NCI-H146 treated with DMSO at 0.1 percent for 48 hours (cell line): Measurements from ENCODE around the gene GPC4.
"Not testable (repeated sequence)": the region's sequence is repeated elsewhere in the genome, so short reads cannot be mapped to it uniquely, and the experiment has no call there.

Source experiments
- DNase-seq: peaks from one replicate; lab custom pipeline; 2025; ENCODE audit not compliant: unreplicated experiment; lab: John Stamatoyannopoulos, UW

GPC4 gene

GRCh38 chrX:133369065-133369464 is 46.2 kb downstream of the GPC4 start:
- DNase-seq: no peak

DNA sequence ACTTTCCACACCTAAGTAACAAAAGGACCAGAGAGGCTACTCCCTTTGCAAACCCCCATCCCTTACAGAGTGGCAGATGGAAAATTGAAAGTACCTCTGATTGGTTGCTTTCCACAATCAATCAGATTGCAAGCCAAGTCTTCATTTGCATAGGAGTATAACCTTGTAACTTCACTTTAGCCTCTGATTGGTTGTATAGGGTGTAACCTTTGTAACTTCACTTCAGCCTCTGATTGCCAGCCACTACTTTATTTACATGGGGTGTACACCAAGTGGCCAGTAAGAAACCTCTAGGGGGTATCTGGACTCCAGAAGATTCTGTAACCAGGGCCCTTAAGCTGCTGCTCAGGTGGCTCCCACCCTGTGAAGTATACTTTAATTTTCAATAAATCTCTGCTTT is 48.6 kb downstream of the GPC4 start:
- DNase-seq: no peak

- DNase-seq: no peak
These were observed 49.2 kb downstream of the GPC4 start for GRCh38 chrX:133365871-133366611.

DNA sequence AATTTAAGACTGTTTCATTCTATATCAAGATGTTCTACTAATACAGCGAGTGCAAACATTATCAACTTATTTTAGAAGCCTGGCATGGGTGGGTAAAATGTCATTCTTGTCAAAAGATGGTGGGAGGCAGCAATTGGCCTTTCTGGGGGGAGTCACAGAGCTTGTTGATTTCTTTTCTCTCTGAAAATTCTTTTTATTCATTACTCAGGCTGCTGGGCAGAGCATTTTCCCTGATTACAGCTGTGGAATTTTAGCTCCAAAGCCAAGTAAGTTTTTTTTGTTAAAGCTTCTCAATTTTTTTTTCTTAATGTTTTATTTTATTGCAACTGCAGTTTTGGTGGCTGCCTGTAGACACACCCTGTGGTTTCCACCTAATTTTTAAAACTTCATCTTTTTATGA is 50.4 kb downstream of the GPC4 start:
- no peak for DNase-seq

DNA sequence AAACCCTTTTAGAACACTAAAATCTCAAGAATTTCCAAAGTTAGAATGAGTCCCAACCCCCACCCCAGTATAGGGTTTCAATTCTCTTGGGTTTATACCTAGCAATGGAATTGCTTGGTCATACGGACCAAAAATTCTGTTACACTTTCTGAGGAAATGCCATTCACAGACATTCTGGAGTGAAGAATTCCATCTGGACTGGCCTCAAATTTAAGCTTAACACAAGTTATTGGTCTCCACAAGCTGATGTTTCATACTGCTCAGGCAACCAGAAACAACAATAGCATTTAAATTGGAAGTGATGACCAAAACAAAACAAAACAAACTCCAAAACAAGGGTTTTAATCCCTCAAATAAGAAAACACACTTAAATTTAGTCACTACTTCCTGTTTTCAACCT is 51.1 kb downstream of the GPC4 start:
- DNase-seq: no peak

DNA sequence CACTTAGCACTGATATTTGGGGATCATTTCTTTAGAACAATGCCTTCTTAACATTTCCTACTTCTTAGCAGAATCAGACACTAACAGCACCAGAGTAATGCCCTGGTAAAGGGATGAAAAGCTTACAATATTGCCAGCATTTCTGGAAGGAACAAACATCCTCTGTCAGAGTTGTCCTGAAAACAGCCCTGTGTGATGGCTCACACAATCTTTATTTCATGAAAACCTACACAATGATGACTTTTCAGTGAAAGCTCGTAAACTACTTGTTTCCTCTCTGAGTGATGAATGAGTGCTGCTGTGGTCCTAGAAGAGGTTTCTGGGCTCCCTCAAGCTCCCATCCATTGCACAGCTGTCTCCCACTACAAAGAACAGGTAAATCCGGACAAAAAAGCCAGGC is 52.8 kb downstream of the GPC4 start:
- DNase-seq: no peak

GRCh38 chrX:133359466-133359865 is 55.8 kb downstream of the GPC4 start:
- DNase-seq: no peak

DNA sequence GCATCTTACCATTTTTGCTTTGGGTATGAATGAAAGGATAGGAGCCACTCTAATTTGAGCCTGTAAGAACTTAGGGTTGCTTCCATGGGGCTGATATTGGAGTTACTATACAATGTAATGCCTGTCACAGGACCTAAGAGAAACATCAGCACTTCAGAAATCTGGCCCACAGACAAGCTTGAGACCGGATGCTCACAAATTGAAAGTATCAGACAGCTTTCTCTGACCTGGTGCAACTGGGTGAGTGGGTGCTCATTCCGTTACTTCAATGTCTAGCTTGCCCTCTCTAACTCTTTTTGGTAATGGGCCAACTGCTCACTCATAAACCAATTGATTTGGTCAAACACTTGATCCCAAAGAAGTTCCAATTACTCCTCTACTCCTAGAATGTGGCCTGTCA is 62.1 kb downstream of the GPC4 start:
- no peak for DNase-seq

- no peak for DNase-seq
These were observed 64.5 kb downstream of the GPC4 start for GRCh38 chrX:133350751-133351150.

DNA sequence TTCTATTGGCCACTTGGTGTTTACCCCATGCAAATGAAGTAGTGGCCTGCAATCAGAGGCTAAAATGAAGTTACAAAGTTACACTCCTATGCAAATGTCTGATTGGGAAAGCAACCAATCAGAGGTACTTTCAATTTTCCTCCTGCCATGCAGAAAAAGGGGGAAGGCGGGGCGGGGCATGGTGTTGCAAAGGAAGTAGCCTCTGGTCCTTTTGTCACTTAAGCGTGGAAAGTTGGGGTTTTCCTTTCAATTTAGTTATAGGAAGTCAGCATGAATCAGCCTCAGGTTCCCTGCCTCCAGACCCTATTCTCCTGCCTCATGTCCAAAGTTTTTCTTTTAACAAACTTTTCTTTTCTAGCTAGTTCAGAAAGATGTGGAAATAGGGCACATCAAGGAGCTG is 69.3 kb downstream of the GPC4 start:
- DNase-seq: no peak

DNA sequence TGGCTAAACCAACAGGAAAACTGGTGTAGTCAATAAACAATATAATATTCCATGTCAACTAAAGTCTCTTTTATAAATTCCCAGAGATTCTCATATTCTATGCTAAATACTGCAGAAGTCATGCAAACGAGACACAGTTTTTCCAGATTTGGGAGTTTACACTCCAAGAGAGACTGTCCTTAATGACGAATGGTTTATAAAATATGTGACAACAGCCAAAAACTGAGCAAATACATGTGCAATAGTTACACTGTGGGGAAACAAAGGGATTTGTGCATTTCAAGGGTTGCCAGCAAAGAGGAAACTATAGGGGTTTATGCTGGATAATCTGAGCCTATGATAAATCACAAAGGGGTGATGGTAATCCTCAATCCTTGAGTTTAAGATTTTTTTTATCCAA is 75.7 kb downstream of the GPC4 start:
- DNase-seq: no peak

DNA sequence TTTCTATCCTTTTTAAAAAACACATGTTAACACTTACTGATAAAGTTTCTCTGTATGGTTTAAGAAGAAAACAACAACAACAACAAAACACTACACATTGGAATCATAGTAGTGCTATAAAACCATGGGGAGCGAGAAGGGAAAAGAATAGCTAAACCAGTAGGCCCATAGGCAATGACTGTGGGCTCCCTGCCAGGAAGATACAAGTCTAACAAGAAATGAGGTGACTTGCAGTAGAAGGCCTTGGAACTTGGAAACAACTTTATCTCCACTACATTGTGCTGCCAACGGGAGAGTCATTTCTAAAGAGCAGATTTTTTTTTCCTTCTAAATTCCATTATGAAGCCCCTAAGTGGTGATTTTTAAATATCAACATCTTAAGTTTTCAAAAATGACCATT is 78.0 kb downstream of the GPC4 start:
- no peak for DNase-seq

- DNase-seq: no peak
These were observed 80.3 kb downstream of the GPC4 start for GRCh38 chrX:133335027-133335426.

- DNase-seq: no peak
These were observed 82.0 kb downstream of the GPC4 start for GRCh38 chrX:133333154-133333750.

DNA sequence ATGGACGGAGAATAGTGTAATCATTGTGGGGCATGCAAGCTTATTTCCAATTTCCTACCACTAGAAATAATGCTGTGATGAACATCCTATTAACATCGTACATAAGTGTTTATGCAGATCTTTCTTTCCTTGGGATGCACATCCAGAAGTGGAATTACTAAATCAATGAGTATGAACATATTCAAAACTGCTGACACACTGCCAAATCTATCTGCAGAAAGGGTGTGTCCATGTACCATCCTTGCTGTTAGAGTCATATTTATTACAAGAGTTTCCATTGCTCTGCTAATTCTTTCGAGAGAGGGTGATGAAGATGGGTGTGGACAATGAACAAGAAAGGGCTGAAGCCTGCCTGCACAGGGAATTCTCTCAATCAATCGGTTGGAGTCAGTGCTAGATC is 82.6 kb downstream of the GPC4 start:
- no peak for DNase-seq

GRCh38 chrX:133330956-133331355 is 84.3 kb downstream of the GPC4 start:
- DNase-seq: no peak

DNA sequence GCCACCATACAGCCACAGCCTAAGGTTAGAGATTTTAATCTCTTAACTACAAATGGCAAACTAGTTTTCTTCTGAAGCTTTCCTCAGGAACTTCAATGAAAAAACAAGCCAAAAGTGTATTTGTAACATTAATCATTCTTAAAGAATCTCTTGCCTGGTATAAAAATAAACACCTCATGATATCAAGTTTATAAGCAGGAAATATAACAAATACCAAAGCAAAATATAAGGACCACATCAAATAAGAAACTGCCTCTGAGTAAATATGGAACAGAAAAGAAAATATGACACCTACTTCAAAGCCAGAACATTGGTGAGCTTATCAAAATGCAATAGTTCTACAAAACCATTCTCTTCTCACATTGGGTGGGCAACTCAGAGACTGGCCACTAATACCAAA is 89.9 kb downstream of the GPC4 start:
- no peak for DNase-seq

GRCh38 chrX:133323431-133323830 is 91.9 kb downstream of the GPC4 start:
- no peak for DNase-seq

DNA sequence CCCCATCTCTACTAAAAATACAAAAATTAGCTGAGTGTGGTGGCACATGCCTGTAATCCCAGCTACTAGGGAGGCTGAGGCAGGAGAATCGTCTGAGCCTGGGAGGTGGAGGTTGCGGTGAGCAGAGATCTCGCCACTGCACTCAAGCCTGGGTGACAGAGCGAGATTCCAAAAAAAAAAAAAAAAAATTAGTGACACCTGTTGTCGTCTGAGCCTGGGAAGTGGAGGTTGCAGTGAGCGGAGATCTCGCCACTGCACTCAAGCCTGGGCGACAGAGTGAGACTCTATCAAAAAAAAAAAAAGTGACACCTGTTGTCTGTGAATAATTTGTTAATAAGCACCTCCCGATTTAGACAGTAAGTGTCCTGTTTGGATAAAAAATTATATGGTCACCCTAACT is 93.0 kb downstream of the GPC4 start:
- DNase-seq: not testable (repeated sequence)

DNA sequence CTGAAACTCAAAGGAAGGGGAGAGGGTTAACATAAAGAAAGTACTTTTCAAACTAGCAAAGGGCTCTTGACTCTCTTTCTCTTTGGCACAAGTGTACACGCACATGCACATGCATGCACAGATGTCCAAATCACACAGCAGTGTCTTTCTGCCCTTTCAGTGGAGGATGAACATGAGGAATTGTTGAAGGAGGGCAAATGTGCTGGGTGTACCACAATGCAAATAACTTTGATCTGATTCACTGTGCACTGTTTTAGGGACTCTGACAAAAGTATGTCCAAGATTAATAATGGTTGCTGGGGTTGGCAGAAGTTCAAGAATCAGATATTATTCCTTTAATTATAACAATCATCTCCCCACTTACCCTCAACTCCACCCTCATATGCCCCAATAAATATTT is 93.8 kb downstream of the GPC4 start:
- DNase-seq: no peak

DNA sequence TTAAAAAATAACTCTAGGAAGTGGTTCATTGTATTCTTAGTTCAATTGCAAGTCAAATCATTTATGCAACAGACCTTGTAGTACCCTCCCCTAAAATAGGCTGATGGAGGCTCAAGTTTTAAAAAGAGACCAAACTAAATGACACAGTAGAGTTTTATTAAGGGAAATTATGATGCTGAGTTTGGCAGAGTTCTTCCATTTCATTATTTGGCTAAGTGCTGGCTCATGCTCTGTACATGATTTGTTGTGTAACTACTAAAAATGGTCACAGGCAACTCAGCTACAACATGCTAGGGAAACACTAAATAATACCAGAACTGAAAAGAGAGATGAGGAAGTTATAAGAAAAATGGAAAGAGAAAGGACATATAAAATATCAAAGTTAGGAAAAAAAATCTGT is 101.0 kb downstream of the GPC4 start:
- no peak for DNase-seq

GRCh38 chrX:133308499-133308897 is 106.8 kb downstream of the GPC4 start:
- DNase-seq: no peak
